ENCODE results near the gene KRT86.
"Not testable (repeated sequence)": the region's sequence is repeated elsewhere in the genome, so short reads cannot be mapped to it uniquely, and the experiment has no call there.

Gene KRT86

DNA sequence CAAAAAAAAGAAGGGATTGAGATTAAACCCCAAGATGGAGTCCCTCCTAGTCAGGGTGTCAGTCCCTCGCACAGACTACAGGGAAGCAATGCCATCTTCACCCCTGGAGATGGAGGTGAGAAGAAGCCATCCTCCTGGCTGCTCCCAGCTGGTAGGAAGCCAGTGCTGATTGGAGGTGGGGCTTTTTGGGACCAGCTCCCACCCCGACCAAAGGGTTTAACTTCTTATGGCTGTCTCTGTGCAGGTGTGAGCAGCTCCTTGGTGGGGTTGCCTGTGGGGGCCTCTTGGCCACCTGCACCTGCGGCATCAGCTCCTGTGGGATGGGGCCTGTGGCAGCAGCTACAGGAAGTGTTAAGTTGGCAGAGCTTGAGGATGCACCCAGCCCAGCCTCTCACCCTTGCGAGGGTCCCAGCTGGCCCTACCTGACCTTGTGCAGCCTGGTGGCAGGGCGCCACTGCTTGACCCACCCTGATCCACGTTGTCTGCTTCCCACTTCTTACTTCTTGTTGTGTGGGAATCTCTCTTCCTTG lies 3.8 kb upstream of the KRT86 start:
- no peak for DNase-seq

DNA sequence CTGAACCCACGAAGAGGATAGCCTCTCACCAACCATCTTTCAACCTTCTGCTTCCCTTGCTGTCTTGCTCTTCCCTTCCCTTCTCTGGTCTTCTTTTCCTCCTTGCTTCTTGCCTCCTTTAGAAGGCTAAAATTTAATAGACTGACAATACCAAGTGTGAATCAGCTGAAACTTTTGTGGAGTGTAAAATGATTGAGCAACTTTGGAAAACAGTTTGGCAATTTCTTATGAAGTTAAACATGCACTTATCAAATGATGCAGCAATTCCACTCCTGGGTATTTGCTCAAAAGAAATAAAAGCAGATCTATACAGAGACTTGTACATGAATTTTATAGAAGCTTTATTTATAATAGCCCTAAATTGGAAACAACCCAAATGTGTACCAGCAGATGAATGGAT lies 3.3 kb upstream of the KRT86 start:
- DNase-seq, result no peak

DNA sequence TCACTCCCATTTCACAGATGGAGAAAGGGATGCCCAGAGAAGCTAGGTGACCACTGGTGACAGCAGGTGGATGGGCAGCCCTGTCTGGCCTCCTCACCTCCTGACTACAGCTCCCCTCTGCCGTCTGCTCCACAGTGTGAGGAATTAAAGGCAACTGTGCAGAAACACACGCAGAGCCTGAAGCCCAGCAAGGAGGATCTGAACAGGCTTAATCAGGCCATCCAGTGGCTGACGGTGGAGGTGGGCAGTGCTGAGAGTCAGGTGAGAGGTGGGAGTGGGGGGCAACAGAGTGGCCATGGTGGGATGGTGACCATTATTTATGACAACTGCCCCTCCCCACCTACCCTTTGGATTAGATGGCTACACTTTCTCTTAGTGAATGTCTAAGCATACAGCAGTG lies 1.2 kb downstream of the KRT86 start:
- no peak for DNase-seq

DNA sequence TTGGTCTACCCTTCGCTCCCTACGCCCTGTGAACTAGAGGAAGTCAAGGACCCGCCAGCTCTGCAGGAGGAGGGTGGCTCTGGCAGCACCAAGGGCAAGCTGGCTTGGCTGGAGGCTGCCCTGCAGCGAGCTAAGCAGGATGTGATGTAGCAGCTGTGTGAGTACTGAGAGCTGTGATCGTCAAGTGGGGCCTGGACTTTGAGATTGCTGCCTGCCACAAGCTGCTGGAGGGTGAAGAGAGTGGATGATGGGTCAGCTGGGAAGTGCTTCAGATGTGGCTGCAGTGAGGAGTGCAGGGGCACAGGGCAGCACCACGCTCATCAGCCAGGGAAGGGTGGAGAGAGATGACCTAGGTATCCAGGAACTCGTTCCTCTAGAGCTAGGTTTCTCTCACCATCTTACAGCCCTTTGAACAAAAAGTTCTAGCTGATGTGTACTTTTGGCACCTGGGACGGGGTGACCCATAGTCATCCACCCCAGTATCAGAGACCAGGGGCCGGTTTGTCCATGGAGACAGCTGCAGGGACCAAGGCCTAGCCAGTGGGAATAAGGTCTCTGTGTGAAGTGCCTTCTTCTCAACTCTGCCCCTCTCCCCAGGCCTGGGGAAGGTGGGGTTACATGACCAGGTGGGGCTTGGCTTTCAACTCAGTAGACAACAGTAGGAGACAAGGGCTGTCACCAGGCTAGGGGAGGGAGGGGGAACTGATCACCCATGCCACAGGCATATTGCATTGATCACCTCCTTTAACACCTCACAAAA lies 3.2 kb downstream of the KRT86 start:
- peak; percentile 21 for DNase-seq

DNA sequence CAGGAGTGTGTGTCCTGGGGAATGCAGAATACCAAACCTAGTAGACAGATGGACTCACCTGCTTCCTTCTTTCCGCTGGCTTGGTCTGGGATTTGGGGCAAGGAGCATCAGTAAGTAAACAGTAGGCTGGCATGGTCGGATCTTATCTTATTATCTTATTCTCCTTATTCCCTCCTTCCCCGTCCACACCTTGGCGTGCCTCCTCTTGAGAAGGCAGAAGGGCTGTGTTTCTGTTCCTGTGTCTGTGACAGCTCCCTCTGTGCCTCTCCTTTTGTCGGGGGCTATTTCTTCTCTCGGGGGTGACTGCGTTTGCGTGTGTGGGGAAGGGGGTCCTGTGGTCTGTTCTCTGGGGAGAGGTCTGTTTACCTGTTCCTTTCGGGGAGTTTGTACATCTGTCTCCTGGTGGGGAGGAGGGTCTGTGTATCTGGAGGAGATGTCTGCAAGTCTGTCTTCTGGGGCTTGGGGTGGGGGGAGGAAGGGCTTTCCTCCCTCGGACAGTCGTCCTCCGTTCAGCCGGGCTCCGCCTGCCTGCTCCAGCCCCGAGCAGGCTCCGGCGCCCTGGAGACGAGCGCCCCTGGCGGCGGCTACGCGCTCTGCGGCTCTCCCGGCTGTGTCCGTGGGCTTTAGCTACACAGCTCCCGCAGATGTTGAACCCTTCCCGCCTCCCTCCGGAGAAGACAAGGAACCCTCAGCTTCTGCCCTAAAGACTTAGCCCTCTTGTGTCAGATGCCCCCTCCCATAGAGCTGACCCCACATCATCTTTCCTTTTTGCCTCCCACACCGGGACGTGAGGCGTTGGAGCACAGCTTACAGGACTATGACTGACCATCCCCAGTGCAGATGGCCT lies 4.4 kb downstream of the KRT86 start:
- DNase-seq, result peak; percentile 48

DNA sequence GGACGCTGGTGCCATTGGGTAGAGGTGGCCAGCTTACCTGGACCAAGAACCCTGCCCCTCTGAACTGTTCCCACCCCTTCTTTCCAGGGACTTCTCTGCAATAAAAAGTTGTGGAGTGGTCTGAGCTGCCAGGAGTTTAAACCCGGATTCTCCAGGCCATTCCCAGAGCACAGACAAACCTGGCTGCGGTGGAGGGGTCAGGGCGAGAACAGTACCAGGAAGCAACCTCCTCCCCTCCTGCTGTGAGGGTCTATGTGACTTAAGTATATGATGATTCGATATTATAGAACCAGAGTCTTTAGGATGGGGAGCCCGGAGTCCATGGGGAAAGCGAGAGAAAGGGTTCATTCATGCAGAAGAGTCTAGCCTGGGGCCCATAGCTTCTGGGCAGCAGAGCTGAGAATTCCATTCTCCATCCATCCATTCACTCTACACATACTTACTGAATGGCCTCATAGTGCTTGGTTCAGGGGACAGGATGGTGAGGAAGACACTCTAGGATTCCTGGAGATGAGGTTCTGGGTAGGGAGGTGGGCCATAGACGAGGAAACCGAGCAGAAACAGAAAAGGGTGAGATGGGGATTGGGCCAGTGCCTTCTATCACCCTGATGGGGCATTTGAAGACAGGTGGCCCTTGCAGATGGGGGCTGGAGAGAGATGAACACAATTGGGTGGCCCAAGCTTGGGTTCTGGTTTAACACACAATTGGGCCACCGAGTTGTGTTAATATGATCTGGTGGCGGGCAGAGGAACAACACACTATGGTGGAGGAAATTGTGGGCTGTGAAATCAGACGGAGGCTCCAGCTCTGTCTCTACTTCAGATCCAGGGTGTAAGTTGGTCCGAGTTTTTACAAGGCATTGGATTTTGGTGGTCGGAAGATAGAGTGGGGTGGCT lies 5.2 kb downstream of the KRT86 start:
- no peak for DNase-seq

DNA sequence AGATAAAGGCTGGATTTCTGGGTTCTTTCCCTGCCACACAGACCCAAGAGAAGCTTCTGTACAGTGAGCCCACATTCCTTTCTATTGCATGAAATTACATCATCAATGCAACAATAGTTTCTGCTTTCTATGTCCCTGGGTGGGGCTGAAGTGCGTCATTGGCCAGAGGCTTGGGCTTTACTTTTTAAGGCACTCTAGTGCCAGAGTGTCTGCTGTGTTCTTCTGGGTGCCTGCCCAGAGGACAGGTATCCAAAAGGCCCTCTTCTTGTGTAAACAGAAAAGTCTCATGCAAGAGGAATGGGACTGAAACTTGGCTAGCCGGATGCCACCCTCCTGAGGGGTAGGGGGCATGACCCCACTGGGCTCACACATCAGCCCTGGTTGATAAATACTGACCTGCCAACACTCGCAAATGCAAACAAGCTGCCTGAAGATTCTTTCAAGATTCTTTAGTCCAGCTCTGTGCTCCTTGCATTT lies 5.9 kb downstream of the KRT86 start:
- DNase-seq, result peak; percentile 57

DNA sequence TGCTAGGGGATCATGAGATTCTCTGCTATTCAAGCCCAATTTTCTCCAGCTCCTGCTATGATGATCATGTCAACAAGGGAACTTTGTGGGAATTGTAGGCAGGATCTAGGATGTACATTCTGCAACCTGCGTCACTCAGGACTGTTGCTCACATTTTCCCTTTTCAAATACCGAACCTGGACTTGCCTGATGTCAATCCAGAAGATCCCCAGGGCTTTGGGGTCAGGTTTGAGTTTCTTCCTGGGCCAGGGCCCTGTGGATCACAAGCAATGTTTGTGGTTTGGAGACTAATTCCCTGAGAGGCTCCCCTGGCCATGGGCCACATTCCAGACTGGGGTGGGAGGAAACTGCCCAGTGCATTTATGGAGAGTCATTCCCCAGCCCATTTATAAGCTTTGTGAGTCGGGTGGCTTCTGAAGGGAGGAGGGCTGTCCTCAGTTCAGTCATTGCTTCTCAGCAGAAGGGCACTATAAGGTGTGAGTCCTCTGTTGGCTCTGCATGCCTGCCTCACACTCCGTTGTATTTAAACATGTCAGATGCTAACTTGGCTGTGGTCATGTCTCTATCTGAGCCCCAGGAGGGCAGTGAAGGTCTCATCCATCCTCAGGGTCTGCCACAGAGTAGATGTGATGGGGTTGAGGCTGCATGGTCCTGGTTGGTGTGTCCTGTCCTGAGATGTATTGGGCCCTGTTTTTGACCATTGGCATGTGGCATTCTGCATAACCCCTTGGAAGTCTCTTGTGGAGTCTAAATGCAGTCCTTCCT lies 6.5 kb downstream of the KRT86 start:
- DNase-seq, result no peak

DNA sequence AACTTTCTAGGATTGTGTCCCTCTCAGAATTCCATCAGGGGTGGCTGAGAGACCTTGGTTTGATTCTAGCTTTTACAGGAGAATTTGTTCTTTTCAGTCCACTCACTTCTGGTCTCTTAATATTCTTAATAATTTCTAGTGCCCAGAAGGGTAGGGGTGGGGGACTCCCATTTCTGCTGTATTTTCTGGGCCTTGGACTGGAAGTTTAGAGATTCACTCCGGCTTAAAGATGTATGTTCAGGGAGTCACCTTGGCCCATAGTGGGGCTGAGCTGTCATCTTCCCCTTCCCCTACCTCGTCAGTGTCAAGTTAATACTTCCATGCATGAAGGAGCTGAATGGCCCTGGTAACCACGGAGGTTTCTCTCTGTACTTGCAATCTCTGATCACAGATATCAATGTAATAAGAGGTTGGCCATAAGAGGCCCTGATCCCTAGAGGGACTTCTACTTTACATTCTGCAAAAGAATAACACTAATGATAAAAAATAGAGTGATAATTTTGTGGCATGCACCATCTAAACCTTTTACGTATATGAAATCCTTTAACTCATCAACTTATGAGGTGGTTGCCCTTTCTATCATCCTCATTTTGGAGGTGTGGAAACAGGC lies 10.2 kb downstream of the KRT86 start:
- DNase-seq, result no peak

DNA sequence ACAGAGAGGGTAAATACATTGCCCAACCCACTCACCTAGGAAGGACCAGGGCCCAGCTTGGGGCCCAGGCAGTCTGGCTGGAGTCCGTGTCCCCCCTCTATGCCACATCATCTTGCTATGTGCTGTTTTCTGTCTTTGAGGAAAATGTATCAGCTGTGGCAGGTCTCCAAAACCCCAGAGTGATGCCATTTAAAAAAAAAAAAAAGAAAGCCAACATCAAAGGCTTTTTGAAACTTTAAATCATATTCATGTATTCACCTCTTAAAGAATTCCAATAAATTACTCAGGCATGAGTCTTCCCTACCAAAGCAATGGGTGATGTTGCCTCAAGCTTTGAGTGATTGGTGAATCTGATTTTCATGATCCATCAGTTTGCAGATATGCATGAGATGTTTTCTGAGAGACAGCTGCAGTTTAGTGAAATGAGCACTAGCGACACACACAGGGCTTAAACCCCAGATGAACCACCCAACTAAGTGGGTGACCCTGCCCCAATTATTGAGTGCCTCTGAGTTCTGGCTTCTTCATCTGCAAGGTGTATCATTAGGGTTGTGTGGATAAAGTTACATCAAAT lies 10.8 kb downstream of the KRT86 start:
- DNase-seq, result no peak

DNA sequence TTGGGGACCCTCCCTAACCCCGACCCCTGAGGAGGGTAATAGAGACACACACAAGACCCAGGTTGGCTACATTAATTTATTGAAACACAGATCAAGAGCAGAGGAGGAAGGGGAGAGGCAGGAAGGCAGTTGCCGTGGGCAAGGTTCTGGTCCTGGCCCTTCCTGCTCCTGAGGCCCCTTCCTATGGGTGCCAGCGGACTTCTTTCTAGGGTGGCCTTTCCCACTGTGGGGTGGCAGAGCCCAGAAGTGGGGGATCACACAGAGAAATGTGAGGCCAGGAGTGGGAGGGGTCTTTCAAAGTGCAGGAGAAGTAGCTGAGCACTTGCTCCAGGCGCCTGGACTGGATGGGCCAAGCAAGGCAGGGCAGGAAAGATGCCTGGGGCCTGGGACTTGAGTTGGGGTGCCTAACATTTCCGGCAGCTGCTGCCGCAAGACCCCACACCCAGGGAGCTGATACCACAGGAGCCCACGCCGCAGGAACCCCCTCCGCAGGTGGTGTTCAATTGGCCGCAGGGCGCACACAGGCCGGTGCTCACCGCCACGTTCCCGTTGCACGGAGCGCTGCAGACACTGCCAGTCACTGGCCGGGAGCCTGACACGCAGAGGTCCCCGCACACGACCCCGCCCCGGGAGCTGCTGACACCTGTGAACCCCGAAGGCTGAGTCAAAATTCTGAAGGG lies 11.5 kb downstream of the KRT86 start:
- no peak for DNase-seq

DNA sequence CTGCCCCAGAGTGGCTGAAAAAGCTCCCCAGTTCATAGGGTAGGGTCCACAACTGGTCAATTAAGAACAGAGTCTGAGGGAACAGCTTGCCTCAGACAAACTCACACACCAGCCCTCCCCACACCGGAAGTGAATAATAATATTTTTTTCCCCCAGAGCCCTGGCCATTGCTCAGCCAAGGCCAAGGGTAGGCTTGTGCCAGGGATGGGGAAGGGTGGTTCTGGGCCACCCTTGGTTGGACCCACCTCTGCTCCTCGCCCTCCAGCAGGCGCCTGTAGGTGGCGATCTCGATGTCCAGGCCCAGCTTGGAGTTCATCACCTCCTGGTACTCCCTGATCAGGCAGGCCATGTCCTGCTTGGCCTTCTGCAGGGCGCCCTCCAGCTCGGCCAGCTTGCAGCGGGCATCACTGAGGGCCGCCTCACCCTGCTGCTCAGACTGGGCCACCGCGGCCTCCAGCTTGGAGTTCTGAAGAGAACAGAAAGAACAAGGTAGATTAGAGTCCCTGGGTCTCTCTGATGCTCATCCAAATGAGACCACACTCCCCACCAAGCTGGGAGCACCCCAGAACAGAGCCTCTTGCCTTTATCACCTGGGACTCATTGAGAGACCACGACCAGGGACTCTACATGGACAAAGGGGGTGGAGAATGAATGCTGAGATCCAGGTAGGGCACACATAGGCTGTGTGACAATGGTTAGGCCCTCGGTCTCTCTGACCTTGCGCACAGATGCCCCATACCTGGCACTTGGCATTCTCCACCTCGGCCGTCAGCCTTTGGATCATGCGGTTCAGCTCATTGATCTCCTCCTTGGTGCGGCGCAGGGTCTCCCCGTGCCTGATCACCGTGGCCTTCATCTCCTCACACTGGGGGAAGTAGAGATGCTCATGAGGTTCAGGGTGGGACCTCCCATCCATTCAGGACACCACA lies 12.7 kb downstream of the KRT86 start:
- not testable (repeated sequence) for DNase-seq

DNA sequence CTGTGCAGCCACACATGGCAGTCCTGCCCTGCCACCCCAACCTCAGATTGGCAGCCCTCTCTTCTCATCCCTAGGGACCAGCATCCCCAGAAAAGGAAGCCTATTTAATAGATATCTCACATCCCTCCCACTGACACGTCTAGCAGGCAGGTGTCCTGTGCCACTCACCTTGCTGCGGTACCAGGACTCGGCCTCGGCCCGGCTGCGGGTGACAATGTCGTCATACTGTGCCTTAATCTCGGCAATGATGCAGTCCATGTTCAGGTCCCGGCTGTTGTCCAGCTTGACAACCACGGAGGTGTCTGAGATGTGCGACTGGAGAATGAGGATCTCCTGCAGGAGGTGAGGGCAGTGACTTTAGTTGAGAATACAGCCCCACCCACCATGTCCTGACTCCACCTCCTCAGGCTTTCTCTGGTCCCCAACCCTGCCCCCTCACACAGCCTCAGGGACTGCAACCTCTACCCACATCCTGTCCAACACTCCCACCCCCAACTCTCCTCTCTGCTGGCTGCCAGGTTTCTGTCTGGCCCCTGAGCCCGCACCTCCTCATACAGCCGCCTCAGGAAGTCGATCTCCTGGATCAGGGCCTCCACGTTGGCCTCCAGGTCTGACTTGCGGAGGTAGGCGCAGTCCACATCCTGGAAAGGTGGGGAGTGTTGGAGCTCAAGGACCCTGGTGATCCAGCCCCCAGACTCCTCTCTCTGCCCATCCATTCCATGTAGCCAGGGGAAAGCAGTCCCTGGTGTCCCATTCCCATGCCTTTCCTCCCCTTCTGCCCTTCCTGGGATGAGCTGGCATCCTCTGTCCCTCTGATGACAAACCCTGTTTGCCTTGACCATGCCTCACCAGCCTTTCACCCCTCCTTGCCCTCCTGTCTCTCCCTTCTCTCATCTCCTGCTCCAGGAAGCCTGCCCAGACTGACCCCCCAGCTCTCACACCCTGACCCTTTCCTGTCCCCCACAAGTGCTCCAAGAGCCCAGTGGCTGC lies 13.7 kb downstream of the KRT86 start:
- not testable (repeated sequence) for DNase-seq

DNA sequence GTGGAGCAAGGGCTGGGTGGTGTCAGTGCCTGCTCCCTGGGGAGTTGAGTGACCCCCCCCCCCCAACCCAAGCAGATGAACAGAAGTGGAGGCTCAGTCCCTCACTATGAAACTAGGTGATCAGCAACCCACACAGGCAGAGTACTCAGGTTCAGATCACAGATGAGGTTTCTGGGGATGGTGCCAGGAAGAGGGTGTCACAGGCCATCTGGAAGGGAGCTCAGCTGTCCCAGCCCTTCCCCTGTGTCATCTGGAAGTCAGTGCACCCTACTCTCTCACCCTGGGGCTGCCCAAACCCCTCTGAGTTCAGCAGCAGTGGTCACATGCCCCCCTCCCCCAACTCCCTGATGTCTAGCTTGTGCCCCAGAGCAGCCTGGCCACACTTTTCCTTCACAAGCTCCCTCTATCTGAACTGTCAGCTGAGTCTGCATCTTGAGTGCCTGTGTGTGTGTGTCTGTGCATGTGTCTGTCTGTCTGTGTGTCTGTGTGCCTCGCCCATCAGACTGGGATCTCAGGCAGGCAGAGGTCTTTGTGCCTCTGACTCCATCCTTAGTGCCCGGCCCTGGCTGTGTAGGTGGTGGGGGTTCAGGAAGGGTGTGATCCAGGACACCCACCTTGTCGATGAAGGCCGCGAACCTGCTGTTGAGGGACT lies 16.2 kb downstream of the KRT86 start:
- DNase-seq, result not testable (repeated sequence)

DNA sequence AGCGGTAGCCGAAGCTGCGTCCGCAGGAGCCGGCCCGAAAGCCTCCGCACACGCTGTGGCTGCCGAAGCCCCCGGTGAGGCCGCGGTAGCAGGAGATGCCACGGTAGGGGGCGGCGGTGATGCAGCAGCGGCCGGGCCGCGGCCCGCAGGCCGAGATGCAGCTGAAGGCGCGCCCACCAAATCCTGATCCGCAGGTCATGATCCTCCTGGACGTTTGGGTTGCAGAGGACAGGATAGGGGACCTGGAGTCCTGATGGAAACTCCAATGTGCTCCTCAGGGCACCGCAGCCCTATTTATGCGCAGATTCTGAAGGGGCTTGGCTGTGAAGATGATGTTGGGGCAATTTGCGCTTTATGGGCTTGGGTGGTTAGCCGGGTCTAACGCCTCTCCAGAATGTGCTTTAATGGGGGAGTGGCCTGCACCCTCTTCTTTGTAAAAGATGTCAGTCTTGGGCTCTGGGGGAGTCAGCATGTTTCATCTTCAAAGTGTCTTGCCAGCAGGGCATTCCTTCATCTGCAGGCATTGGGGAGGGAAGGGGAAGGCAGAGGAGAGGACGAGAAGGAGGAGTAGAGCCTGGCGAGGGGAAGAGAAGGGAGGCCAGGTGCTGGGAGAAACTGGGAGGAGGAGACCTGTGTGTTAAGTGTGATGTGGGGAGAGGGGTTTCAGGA lies 17.0 kb downstream of the KRT86 start, which contains the start of gene KRT81:
TSS of gene KRT81 (minus strand) at position 268 of the 669 bp plus-strand sequence. CDS start at position 199, 69 bp downstream.
- no peak for DNase-seq

DNA sequence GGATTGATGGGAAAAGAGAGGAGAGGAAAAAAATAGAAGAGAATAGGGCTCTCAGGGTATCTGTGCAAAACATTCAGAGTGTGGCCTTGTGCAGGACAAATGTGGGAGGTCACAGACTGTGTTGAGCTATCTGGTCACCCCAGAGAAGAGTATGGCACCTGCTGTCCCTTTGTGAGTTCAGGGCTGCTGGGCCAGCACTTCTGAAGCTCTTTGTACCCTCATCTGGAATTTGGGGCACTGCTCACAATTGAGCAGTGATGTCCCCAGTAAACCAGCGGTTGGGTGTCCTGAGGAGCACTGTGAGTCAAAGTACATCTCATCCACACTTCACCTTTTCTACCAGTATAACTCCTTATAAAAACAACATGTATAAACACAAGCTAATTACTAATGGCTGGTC lies 19.5 kb downstream of the KRT86 start:
- no peak for DNase-seq

DNA sequence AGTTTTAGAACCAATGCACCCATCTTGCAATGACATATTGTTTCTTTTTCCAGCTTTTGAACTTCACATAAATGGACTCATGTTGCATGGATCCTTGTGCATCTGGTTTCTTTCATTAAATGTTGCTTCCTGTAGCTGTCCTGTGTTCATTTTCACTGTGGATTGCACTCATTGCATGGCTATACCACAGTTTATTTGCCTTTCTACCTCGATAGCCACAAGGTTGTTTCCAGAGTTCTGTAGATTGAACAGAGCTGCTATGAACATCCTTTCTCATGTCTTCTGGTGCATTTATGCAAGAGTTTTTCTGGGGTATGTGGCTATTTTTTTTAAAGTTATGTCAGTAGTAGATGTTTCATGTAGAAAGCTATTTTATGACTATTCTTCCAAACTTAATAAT lies 20.4 kb downstream of the KRT86 start:
- no peak for DNase-seq
